SK-N-SH (cell line): ENCODE measurements around the gene TMEM129. TPM values are rescaled to one million over a fixed set of nuclear protein-coding genes. Genes with fewer than 3 reads are reported as not detected.

Source experiments
- CTCF ChIA-PET: fragments of 300-600, 350-600 bp; formaldehyde crosslinking; extraction: SDS; loops from one replicate; lab custom pipeline; 2021; lab: Yijun Ruan, JAX
- POLR2A ChIA-PET: fragments of 350-600 bp; sonication (Branson Sonifier 250); formaldehyde crosslinking; extraction: SDS; loops from one replicate; lab custom pipeline; 2020; ENCODE audit warnings: antibody characterized with exemption, inconsistent platforms; lab: Yijun Ruan, JAX
- DNase-seq: peaks from one replicate; pipeline ENCODE4 v3.0.0; 2012
- H2AFZ ChIP-seq: fragments of 200-600 bp; sonication (generic); 2 replicates; pipeline ENCODE4 v1.8.1; 2016; ENCODE audit warnings: antibody characterized with exemption, mild to moderate bottlenecking, low read depth
- H3F3A ChIP-seq: fragments of 200-600 bp; sonication (generic); replicated peaks from 2 replicates; pipeline ENCODE3; 2016; ENCODE audit warnings: antibody characterized with exemption, mild to moderate bottlenecking; ENCODE audit not compliant: insufficient read depth
- H3K27ac ChIP-seq, 2 experiments: fragments of 200-500 bp in 1 of 2; fragments of 200-600 bp in 1 of 2; sonication (Bioruptor generic) in 1 of 2; sonication (generic), shearing (Covaris generic) in 1 of 2; 2 replicates each; pipeline versions ENCODE4 v1.5.1 to v1.6.1; 2014 to 2016; ENCODE audit warnings: low read depth in 2 of 2, inconsistent platforms in 1 of 2, low read length in 1 of 2, mild to moderate bottlenecking in 1 of 2, mixed read lengths in 1 of 2
- H3K27me3 ChIP-seq: fragments of 200-600 bp; sonication (generic), shearing (Covaris generic); 2 replicates; pipeline ENCODE4 v1.6.1; 2016; ENCODE audit warnings: mixed run types; ENCODE audit not compliant: insufficient read depth
- H3K36me3 ChIP-seq, 2 experiments: fragments of 200-500 bp in 1 of 2; fragments of 200-600 bp in 1 of 2; sonication (Bioruptor generic) in 1 of 2; sonication (generic) in 1 of 2; replicated peaks in 1 of 2; 2 replicates each; pipeline versions ENCODE3 to v1.5.1; 2014 to 2016; ENCODE audit warnings: low read length in 1 of 2, mild to moderate bottlenecking in 1 of 2; ENCODE audit not compliant: insufficient read depth in 2 of 2, control insufficient read depth in 1 of 2
- H3K4me1 ChIP-seq, 2 experiments: fragments of 200-500 bp in 1 of 2; fragments of 200-600 bp in 1 of 2; sonication (Bioruptor generic) in 1 of 2; sonication (generic), shearing (Covaris generic) in 1 of 2; 2 replicates each; pipeline versions ENCODE4 v1.5.1 to v1.6.1; 2014 to 2016; ENCODE audit warnings: low read depth in 1 of 2, low read length in 1 of 2, mixed run types in 1 of 2; ENCODE audit not compliant: insufficient read depth in 2 of 2, control insufficient read depth in 1 of 2
- H3K4me2 ChIP-seq: fragments of 200-600 bp; sonication (generic), shearing (Covaris generic); 2 replicates; pipeline ENCODE4 v1.6.1; 2017; ENCODE audit warnings: mixed run types
- H3K4me3 ChIP-seq, 2 experiments: fragments of 200-500 bp in 1 of 2; fragments of 200-600 bp in 1 of 2; sonication (Bioruptor generic) in 1 of 2; sonication (generic), shearing (Covaris generic) in 1 of 2; 2 replicates each; pipeline versions ENCODE4 v1.5.1 to v1.8.1; 2014 to 2016; ENCODE audit warnings: low read depth in 2 of 2, inconsistent platforms in 1 of 2, low read length in 1 of 2, mild to moderate bottlenecking in 1 of 2, mixed read lengths in 1 of 2, moderate library complexity in 1 of 2
- H3K79me2 ChIP-seq: fragments of 200-600 bp; sonication (generic); 2 replicates; pipeline ENCODE4 v1.8.1; 2017; ENCODE audit warnings: mild to moderate bottlenecking; ENCODE audit not compliant: insufficient read depth
- H3K9ac ChIP-seq: fragments of 200-600 bp; sonication (generic); 2 replicates; pipeline ENCODE4 v1.6.1; 2017; ENCODE audit warnings: mixed run types
- H3K9me2 ChIP-seq: fragments of 200-600 bp; sonication (generic); 2 replicates; pipeline ENCODE4 v1.6.1; 2017; ENCODE audit warnings: mixed run types
- H3K9me3 ChIP-seq: fragments of 200-600 bp; sonication (generic); 2 replicates; pipeline ENCODE4 v1.6.1; 2017; ENCODE audit warnings: mixed run types, mild to moderate bottlenecking, moderate library complexity
- H4K20me1 ChIP-seq: fragments of 200-600 bp; sonication (generic); 2 replicates; pipeline ENCODE4 v1.6.1; 2017; ENCODE audit warnings: mild to moderate bottlenecking, mixed run types; ENCODE audit not compliant: insufficient read depth
- CHD2 ChIP-seq: fragments of 150-350 bp; IDR thresholded peaks from 2 replicates; pipeline ENCODE4 v1.6.1; 2018; ENCODE audit warnings: low read length; ENCODE audit not compliant: partially characterized antibody
- EP300 ChIP-seq, 2 experiments: IDR thresholded peaks; 2 replicates each; pipeline versions ENCODE4 v1.4.0 to v1.6.1; 2012; ENCODE audit warnings: borderline replicate concordance in 1 of 2, low read depth in 1 of 2, low read length in 1 of 2
- EZH2phosphoT487 ChIP-seq: fragments of 200-600 bp; sonication (generic); IDR thresholded peaks from 2 replicates; pipeline ENCODE4 v1.6.1; 2017; ENCODE audit warnings: low read depth, mixed run types, mild to moderate bottlenecking, antibody characterized with exemption, moderate library complexity, borderline replicate concordance
- FOSL2 ChIP-seq: IDR thresholded peaks from 2 replicates; pipeline ENCODE4 v1.4.0; 2012; ENCODE audit warnings: low read depth, mild to moderate bottlenecking, moderate library complexity, borderline replicate concordance
- FOXJ3 ChIP-seq: sonication (generic); formaldehyde crosslinking; IDR thresholded peaks from 2 replicates; pipeline ENCODE4 v1.5.1; 2020; ENCODE audit warnings: mild to moderate bottlenecking, missing genetic modification reagents
- FOXM1 ChIP-seq: IDR thresholded peaks from 2 replicates; pipeline ENCODE4 v1.4.0; 2012; ENCODE audit warnings: low read depth, mild to moderate bottlenecking
- GABPA ChIP-seq: IDR thresholded peaks from 2 replicates; pipeline ENCODE4 v1.4.0; 2012; ENCODE audit warnings: low read depth, mild to moderate bottlenecking
- GATA2 ChIP-seq: sonication (generic); formaldehyde crosslinking; IDR thresholded peaks from 2 replicates; pipeline ENCODE4 v1.5.0; 2020; ENCODE audit warnings: mild to moderate bottlenecking, missing genetic modification reagents
- JUND ChIP-seq: IDR thresholded peaks from 2 replicates; pipeline ENCODE4 v1.4.0; 2012
- MXI1 ChIP-seq: IDR thresholded peaks from 2 replicates; pipeline ENCODE4 v1.6.1; 2012; ENCODE audit warnings: mild to moderate bottlenecking, low read depth, low read length, improper control_type of control experiment
- NRF1 ChIP-seq: IDR thresholded peaks from 2 replicates; pipeline ENCODE4 v1.6.1; 2012; ENCODE audit warnings: low read depth, mild to moderate bottlenecking, low read length
- POLR2AphosphoS5 ChIP-seq: IDR thresholded peaks from 2 replicates; pipeline ENCODE4 v1.6.1; 2012; ENCODE audit warnings: low read depth, low read length
- RAD21 ChIP-seq: IDR thresholded peaks from 2 replicates; pipeline ENCODE4 v1.6.1; 2012; ENCODE audit warnings: mild to moderate bottlenecking, low read length
- RCOR1 ChIP-seq: fragments of 150-350 bp; IDR thresholded peaks from 2 replicates; pipeline ENCODE4 v1.6.1; 2017; ENCODE audit warnings: antibody characterized with exemption, low read length
- RFX5 ChIP-seq: IDR thresholded peaks from 2 replicates; pipeline ENCODE4 v1.6.1; 2012; ENCODE audit warnings: mild to moderate bottlenecking, improper control_type of control experiment, low read length
- RXRA ChIP-seq: IDR thresholded peaks from 2 replicates; pipeline ENCODE4 v1.4.0; 2012; ENCODE audit warnings: low read depth, mild to moderate bottlenecking, borderline replicate concordance
- SMC3 ChIP-seq: IDR thresholded peaks from 2 replicates; pipeline ENCODE4 v1.6.1; 2012; ENCODE audit warnings: low read depth, low read length, improper control_type of control experiment
- TAF1 ChIP-seq: IDR thresholded peaks from 2 replicates; pipeline ENCODE4 v1.6.1; 2012; ENCODE audit warnings: low read depth, mild to moderate bottlenecking, low read length, moderate library complexity, borderline replicate concordance
- TCF12 ChIP-seq: IDR thresholded peaks from 2 replicates; pipeline ENCODE4 v1.4.0; 2012
- USF1 ChIP-seq: IDR thresholded peaks from 2 replicates; pipeline ENCODE4 v1.4.0; 2012; ENCODE audit warnings: low read depth, borderline replicate concordance
- YY1 ChIP-seq: IDR thresholded peaks from 2 replicates; pipeline ENCODE4 v1.4.0; 2012; ENCODE audit warnings: low read depth, mild to moderate bottlenecking
- WGBS: methylation state at CpG from one replicate; pipeline ENCODE4 v1.1.6; 2017; ENCODE audit warnings: low lambda C conversion rate; 5-methylcytosine and 5-hydroxymethylcytosine counted together
- polyA plus RNA-seq, 3 experiments: library from polyadenylated mRNA; depleted of rRNA; stranded (reverse); fragments of >200 nt; gene quantifications; 2 replicates each; pipeline ENCODE4 v1.2.3, GENCODE V29; 2012
- TF ChIP-seq, protein P1 (sequence below): IDR thresholded peaks from 2 replicates; pipeline ENCODE4; 2012
- TF ChIP-seq, protein P2 (sequence below): fragments of 150-350 bp; IDR thresholded peaks from 2 replicates; pipeline ENCODE4 v1.6.1; 2016; ENCODE audit warnings: mild to moderate bottlenecking, low read depth, low read length

The TMEM129 gene
- polyA plus RNA-seq, 1 of the 3 experiments (the other 2 are of a cell fraction), result 36.5 TPM

GRCh38 chr4:1756893-1757779 is 36.0 kb upstream of the TMEM129 start:
- POLR2A ChIA-PET, result no interaction called here
- H3K79me2 ChIP-seq, result no peaks in the 10 kb centered on the region

GRCh38 chr4:1756079-1756478 is 35.0 kb upstream of the TMEM129 start:
- no peaks in the 10 kb centered on the region for H3K79me2 ChIP-seq
- H3K27me3 ChIP-seq, result no peaks in the 10 kb centered on the region
- no peaks in the 10 kb centered on the region for H3K36me3 ChIP-seq
- peak; percentile 63 for DNase-seq
- WGBS, result 81% methylated on average over 5 of the region's 18 CpGs
- H3F3A ChIP-seq, result no peaks in the 10 kb centered on the region
- H3K4me1 ChIP-seq, result peaks cover 0 to 30% of the 10 kb centered on the region in 2 experiments; a peak in 1 of 4 replicates
- H2AFZ ChIP-seq, result no peak overlapping the region
- no peaks in the 10 kb centered on the region for H3K9me2 ChIP-seq
- no peaks in the 10 kb centered on the region for H3K9me3 ChIP-seq
- H3K9ac ChIP-seq, result no peak overlapping the region
- no peaks in the 10 kb centered on the region for H4K20me1 ChIP-seq
- no peak overlapping the region for H3K4me3 ChIP-seq
- ChIA-PET POLR2A (no interaction called here), CTCF (interaction anchor here (0.6 to 12.0 kb wide), 5 partner anchors 8 to 143 kb away, joined by 3 to 88 read pairs (median 10); no protein-coding TSS in a partner anchor)
- no peak overlapping the region for H3K4me2 ChIP-seq
- H3K27ac ChIP-seq, result no peak overlapping the region; a peak in 1 of 4 replicates
- TF ChIP-seq SMC3, result no peak
- TF ChIP-seq, protein P1, sequence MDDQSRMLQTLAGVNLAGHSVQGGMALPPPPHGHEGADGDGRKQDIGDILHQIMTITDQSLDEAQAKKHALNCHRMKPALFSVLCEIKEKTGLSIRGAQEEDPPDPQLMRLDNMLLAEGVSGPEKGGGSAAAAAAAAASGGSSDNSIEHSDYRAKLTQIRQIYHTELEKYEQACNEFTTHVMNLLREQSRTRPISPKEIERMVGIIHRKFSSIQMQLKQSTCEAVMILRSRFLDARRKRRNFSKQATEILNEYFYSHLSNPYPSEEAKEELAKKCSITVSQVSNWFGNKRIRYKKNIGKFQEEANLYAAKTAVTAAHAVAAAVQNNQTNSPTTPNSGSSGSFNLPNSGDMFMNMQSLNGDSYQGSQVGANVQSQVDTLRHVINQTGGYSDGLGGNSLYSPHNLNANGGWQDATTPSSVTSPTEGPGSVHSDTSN, result no peak
- TF ChIP-seq RXRA, result no peak
- TF ChIP-seq MXI1, result no peak
- no peak for TF ChIP-seq FOXM1
- TF ChIP-seq RFX5, result no peak
- TF ChIP-seq NRF1, result no peak
- no peak for TF ChIP-seq EP300 (IDR thresholded peaks at IDR 0.05; ENCODE audit: borderline replicate concordance in 1 of 2, low read depth in 1 of 2, low read length in 1 of 2)
- TF ChIP-seq EZH2phosphoT487, result no peak
- TF ChIP-seq, protein P2, sequence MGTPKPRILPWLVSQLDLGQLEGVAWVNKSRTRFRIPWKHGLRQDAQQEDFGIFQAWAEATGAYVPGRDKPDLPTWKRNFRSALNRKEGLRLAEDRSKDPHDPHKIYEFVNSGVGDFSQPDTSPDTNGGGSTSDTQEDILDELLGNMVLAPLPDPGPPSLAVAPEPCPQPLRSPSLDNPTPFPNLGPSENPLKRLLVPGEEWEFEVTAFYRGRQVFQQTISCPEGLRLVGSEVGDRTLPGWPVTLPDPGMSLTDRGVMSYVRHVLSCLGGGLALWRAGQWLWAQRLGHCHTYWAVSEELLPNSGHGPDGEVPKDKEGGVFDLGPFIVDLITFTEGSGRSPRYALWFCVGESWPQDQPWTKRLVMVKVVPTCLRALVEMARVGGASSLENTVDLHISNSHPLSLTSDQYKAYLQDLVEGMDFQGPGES, result no peak
- no peak for TF ChIP-seq RAD21
- no peak for TF ChIP-seq JUND
- TF ChIP-seq USF1, result no peak

More at GRCh38 chr4:1756893-1757779, 36.0 kb upstream of the TMEM129 start:
- H3K4me1 ChIP-seq, result peaks cover 0 to 30% of the 10 kb centered on the region in 2 experiments; a peak in 1 of 4 replicates
- no peaks in the 10 kb centered on the region for H3K27me3 ChIP-seq
- CTCF ChIA-PET, result interaction anchor here (0.7 to 12.0 kb wide), 6 partner anchors 9 to 142 kb away, joined by 3 to 88 read pairs (median 4); no protein-coding TSS in a partner anchor
- H3K27ac ChIP-seq, result no peak overlapping the region; a peak in 1 of 4 replicates
- no peak overlapping the region for H3K4me3 ChIP-seq
- no peak for TF ChIP-seq USF1
- no peak for TF ChIP-seq YY1
- no peak for TF ChIP-seq RXRA
- no peak for TF ChIP-seq RFX5
- TF ChIP-seq RCOR1, result no peak
- no peak for TF ChIP-seq CHD2
- no peak for TF ChIP-seq POLR2AphosphoS5
- TF ChIP-seq FOXM1, result no peak
- TF ChIP-seq GABPA, result no peak
- no peak for TF ChIP-seq FOXJ3
- no peak for TF ChIP-seq GATA2
- TF ChIP-seq NRF1, result no peak
- TF ChIP-seq, protein P2, result no peak
- TF ChIP-seq TAF1, result no peak
- no peak for TF ChIP-seq TCF12
- no peak for TF ChIP-seq EZH2phosphoT487
- no peak for TF ChIP-seq FOSL2
- TF ChIP-seq, all 33 proteins: peak for 0
- H3K9ac ChIP-seq, result no peak overlapping the region
- H3K4me2 ChIP-seq, result no peak overlapping the region
- WGBS, result 55% methylated on average over 8 of the region's 20 CpGs
- H3F3A ChIP-seq, result no peaks in the 10 kb centered on the region
- H2AFZ ChIP-seq, result no peak overlapping the region
- no peaks in the 10 kb centered on the region for H4K20me1 ChIP-seq
- no peaks in the 10 kb centered on the region for H3K36me3 ChIP-seq
- DNase-seq, result no peak
- no peaks in the 10 kb centered on the region for H3K9me2 ChIP-seq
- no peaks in the 10 kb centered on the region for H3K9me3 ChIP-seq
